Skeletal muscle tissue (tissue), 4 donors: ENCODE data around the gene MMGT1. TPM values are rescaled to one million over a fixed set of nuclear protein-coding genes. Genes with fewer than 3 reads are reported as not detected.

Source experiments
- H3K27ac ChIP-seq: one replicate; pipeline ENCODE4 v1.7.0; 2013; ENCODE audit warnings: mild to moderate bottlenecking, low read depth, low read length, inconsistent platforms
- H3K27me3 ChIP-seq, 3 donors: one replicate each; pipeline ENCODE4 v1.7.0; 2013; ENCODE audit warnings: low read length in 3 of 3; ENCODE audit not compliant: control insufficient read depth in 3 of 3, insufficient read depth in 3 of 3
- H3K36me3 ChIP-seq, 3 donors: one replicate each; pipeline ENCODE4 v1.7.0; 2013; ENCODE audit warnings: low read length in 3 of 3; ENCODE audit not compliant: control insufficient read depth in 3 of 3, insufficient read depth in 3 of 3
- H3K4me1 ChIP-seq, 3 donors: one replicate each; pipeline ENCODE4 v1.7.0; 2013; ENCODE audit warnings: low read length in 3 of 3, mild to moderate bottlenecking in 3 of 3; ENCODE audit not compliant: control insufficient read depth in 3 of 3, insufficient read depth in 3 of 3
- H3K4me3 ChIP-seq, 3 donors: one replicate each; pipeline ENCODE4 v1.7.0; 2013; ENCODE audit warnings: low read length in 3 of 3
- H3K9ac ChIP-seq, 3 donors: one replicate each; pipeline ENCODE4 v1.7.0; 2013; ENCODE audit warnings: low read length in 3 of 3, mild to moderate bottlenecking in 3 of 3, moderate library complexity in 2 of 3, low read depth in 1 of 3
- H3K9me3 ChIP-seq, 3 donors: one replicate each; pipeline ENCODE4 v1.7.0; 2013; ENCODE audit warnings: low read length in 3 of 3; ENCODE audit not compliant: control insufficient read depth in 3 of 3
- total RNA-seq: library from RNA; depleted of rRNA; stranded (reverse); fragments of >200 nt; gene quantifications from one replicate; pipeline ENCODE4 v1.2.3, GENCODE V29; 2014
- donor health status: Osteomylitis.

MMGT1 gene
- total RNA-seq, result 11.0 TPM

- H3K27ac ChIP-seq, result peak within 1 kb of the TSS; percentile 90
- peak within 1 kb of the TSS; percentile 74 to 93 (median 85) for H3K4me3 ChIP-seq
- peaks cover 5 to 10% (median 9%) of the 10 kb centered on the region in 3 donors for H3K4me1 ChIP-seq
- no peaks in the 10 kb centered on the region for H3K27me3 ChIP-seq
- no peaks in the 10 kb centered on the region for H3K9me3 ChIP-seq
- no peaks in the 10 kb centered on the region for H3K36me3 ChIP-seq
- H3K9ac ChIP-seq, result peak within 1 kb of the TSS; percentile 83 to 91 (median 87)
These were observed at the start of gene MMGT1 for GRCh38 chrX:135973548-135974278. MMGT1 (minus strand) TSS chrX:135973988; CDS start chrX:135973675, 313 bp downstream.

GRCh38 chrX:136021903-136022302 lies 48.1 kb upstream of the MMGT1 start:
- no peak overlapping the region for H3K4me3 ChIP-seq
- H3K9ac ChIP-seq, result no peak overlapping the region
- no peaks in the 10 kb centered on the region for H3K4me1 ChIP-seq
- peaks cover 0 to 5% (median 2%) of the 10 kb centered on the region in 3 donors for H3K36me3 ChIP-seq
- H3K27ac ChIP-seq, result no peak overlapping the region
- no peaks in the 10 kb centered on the region for H3K9me3 ChIP-seq
- no peaks in the 10 kb centered on the region for H3K27me3 ChIP-seq

GRCh38 chrX:136021160-136021559 lies 47.4 kb upstream of the MMGT1 start:
- Histone ChIP-seq H3K4me1 (no peaks in the 10 kb centered on the region), H3K9ac (no peak overlapping the region), H3K4me3 (no peak overlapping the region), H3K27me3 (no peaks in the 10 kb centered on the region), H3K27ac (no peak overlapping the region), H3K9me3 (no peaks in the 10 kb centered on the region), H3K36me3 (peaks cover 0 to 5% (median 2%) of the 10 kb centered on the region in 3 donors)

- Histone ChIP-seq H3K4me1 (no peaks in the 10 kb centered on the region), H3K27me3 (no peaks in the 10 kb centered on the region), H3K27ac (no peak overlapping the region), H3K9me3 (no peaks in the 10 kb centered on the region), H3K36me3 (peaks cover 0 to 5% (median 2%) of the 10 kb centered on the region in 3 donors), H3K4me3 (no peak overlapping the region), H3K9ac (no peak overlapping the region)
These were observed 45.4 kb upstream of the MMGT1 start for GRCh38 chrX:136019226-136019625.

GRCh38 chrX:136016881-136017280 lies 43.1 kb upstream of the MMGT1 start:
- no peaks in the 10 kb centered on the region for H3K9me3 ChIP-seq
- no peaks in the 10 kb centered on the region for H3K27me3 ChIP-seq
- H3K36me3 ChIP-seq, result peaks cover 0 to 4% (median 2%) of the 10 kb centered on the region in 3 donors
- H3K4me1 ChIP-seq, result no peaks in the 10 kb centered on the region
- no peak overlapping the region for H3K4me3 ChIP-seq
- no peak overlapping the region for H3K9ac ChIP-seq
- no peak overlapping the region for H3K27ac ChIP-seq

DNA sequence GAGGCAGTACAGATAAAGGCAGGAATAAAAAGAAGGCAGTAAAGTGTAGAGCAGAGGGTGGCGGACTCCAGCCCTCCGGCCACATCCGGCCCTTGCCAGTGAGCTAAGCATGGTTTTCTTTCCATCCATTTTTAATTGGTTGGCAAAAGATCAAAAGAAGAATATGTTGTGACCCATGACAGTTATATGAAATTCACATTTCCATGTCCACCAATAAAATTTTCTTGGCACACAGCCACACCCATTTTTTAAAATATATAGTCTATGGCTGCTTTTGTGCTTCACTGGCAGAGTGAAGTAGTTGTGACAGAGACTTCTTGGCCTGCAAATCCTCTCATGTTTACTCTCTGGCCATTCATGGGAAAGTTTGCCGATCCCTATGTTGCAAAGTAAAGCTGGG lies 41.2 kb upstream of the MMGT1 start:
- Histone ChIP-seq H3K9ac (no peak overlapping the region), H3K9me3 (no peaks in the 10 kb centered on the region), H3K27ac (no peak overlapping the region), H3K4me3 (no peak overlapping the region), H3K4me1 (no peaks in the 10 kb centered on the region), H3K36me3 (peaks cover 0 to 5% (median 2%) of the 10 kb centered on the region in 3 donors), H3K27me3 (no peaks in the 10 kb centered on the region)

GRCh38 chrX:135988245-135988644 lies 14.5 kb upstream of the MMGT1 start:
- no peak overlapping the region for H3K9ac ChIP-seq
- H3K27ac ChIP-seq, result no peak overlapping the region
- no peak overlapping the region for H3K4me3 ChIP-seq

DNA sequence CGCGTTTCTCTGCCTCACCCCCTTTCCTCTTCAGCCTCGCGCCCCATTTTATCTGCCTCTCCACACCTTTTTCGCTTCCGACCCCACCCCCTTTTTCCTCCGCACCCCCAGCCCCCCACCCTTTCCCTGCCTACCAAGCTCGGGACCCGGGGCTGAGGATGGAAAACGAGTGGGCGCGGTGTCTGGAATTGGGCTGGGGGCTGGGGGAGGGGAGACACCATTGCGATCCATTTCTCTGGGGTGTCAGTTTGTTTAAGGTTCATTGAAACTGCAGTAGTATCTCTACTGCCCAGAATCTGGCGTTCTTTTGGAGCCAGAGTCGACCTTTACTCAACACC lies 12.2 kb upstream of the MMGT1 start:
- Histone ChIP-seq H3K4me1 (peaks cover 0 to 10% (median 3%) of the 10 kb centered on the region in 3 donors), H3K36me3 (no peaks in the 10 kb centered on the region), H3K9ac (peak overlapping the region; percentile 70 to 84 (median 80)), H3K27me3 (no peaks in the 10 kb centered on the region), H3K27ac (peak overlapping the region; percentile 55), H3K4me3 (peak overlapping the region; percentile 83 to 85 (median 84)), H3K9me3 (no peaks in the 10 kb centered on the region)

More at GRCh38 chrX:135988245-135988644, 14.5 kb upstream of the MMGT1 start:
- Histone ChIP-seq H3K36me3 (no peaks in the 10 kb centered on the region), H3K9me3 (no peaks in the 10 kb centered on the region), H3K27me3 (no peaks in the 10 kb centered on the region), H3K4me1 (peaks cover 0 to 7% (median 3%) of the 10 kb centered on the region in 3 donors)

GRCh38 chrX:135985157-135985972 lies 11.6 kb upstream of the MMGT1 start, which contains the start of gene SLC9A6:
SLC9A6 (plus strand) TSS chrX:135985435; CDS start chrX:135985659, 224 bp downstream.
- H3K9ac ChIP-seq, result peak within 1 kb of the TSS; percentile 71 to 92 (median 84)
- peak within 1 kb of the TSS; percentile 55 for H3K27ac ChIP-seq
- no peaks in the 10 kb centered on the region for H3K9me3 ChIP-seq
- peaks cover 0 to 10% (median 3%) of the 10 kb centered on the region in 3 donors for H3K4me1 ChIP-seq
- H3K27me3 ChIP-seq, result no peaks in the 10 kb centered on the region
- H3K4me3 ChIP-seq, result peak within 1 kb of the TSS; percentile 84 to 87 (median 85)
- no peaks in the 10 kb centered on the region for H3K36me3 ChIP-seq

DNA sequence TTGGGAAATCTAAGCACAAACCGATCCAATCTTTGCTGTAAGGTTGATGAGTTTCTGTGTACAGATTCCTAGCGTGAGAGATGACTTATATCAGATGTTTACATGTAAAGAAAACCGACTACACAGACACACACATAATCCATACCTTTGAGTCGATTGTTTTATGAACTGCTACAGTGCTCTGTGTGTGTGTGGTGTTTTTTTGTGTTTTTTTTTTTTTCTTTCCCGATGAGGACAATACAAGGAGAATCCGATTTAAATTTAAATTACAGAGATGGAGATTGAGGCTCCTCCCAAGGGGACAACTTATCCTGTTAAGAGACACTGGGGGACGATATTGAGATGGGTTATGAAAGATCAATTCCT lies 11.0 kb upstream of the MMGT1 start:
- Histone ChIP-seq H3K9me3 (no peaks in the 10 kb centered on the region), H3K4me1 (peaks cover 0 to 10% (median 3%) of the 10 kb centered on the region in 3 donors), H3K36me3 (no peaks in the 10 kb centered on the region), H3K4me3 (peak overlapping the region; percentile 72 to 87 (median 84)), H3K27me3 (no peaks in the 10 kb centered on the region), H3K27ac (peak overlapping the region; percentile 55), H3K9ac (peak overlapping the region; percentile 71 to 92 (median 84))
